ENCODE results near the gene SH3BP2.
"Not testable (repeated sequence)": the region's sequence is repeated elsewhere in the genome, so short reads cannot be mapped to it uniquely, and the experiment has no call there.

SH3BP2 gene

DNA sequence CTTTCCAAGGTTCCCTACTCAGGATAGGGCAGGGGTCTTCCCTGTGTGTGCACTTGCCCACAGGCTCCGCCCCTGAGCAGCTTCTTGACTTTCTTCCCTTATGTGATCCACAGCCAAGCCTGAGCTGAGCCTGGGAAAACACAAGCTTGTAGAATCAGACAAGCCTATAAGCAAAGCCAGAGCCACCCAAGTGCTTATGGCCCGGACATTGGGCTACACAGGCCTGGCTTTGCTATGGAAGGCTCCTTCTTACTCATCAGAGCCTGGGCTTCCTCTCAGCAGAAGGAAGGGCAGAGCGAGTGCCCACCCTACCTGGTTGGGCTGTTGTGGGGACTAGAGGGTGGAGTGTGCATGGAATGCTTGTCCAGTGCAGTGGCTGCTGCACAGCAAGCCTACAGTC, 35.5 kb upstream of the SH3BP2 start:
- Histone ChIP-seq H3K4me1 (ENCODE audit: control insufficient read depth, low read length) (peaks cover 13% of the 10 kb centered on the region), H3K36me3 (ENCODE audit: control insufficient read depth, low read length) (no peaks in the 10 kb centered on the region), H3K4me3 (ENCODE audit: low read length) (no peak overlapping the region), H3K27ac (ENCODE audit: low read depth, low read length) (no peak overlapping the region), H4K20me1 (ENCODE audit: control insufficient read depth, insufficient read depth, low read depth, low read length) (no peaks in the 10 kb centered on the region; the same call in 1 of the 2 replicates), H3K9me2 (replicated peaks; ENCODE audit: control insufficient read depth, low read length) (no peaks in the 10 kb centered on the region), H3K4me2 (ENCODE audit: low read length) (no peak overlapping the region), H3K27me3 (ENCODE audit: control insufficient read depth, low read length) (peaks cover 27% of the 10 kb centered on the region), H3K79me2 (ENCODE audit: control insufficient read depth, low read length) (peaks cover 25% of the 10 kb centered on the region), H3K9me3 (ENCODE audit: control insufficient read depth, insufficient read depth, low read length) (no peaks in the 10 kb centered on the region), H3F3A (ENCODE audit: control insufficient read depth, insufficient read depth) (peaks cover 7% of the 10 kb centered on the region; the same call in 1 of the 2 replicates)
- TF ChIP-seq EZH2phosphoT487 (IDR thresholded peaks at IDR 0.05; ENCODE audit: borderline replicate concordance, low read length), result no peak
- TF ChIP-seq, protein P1, sequence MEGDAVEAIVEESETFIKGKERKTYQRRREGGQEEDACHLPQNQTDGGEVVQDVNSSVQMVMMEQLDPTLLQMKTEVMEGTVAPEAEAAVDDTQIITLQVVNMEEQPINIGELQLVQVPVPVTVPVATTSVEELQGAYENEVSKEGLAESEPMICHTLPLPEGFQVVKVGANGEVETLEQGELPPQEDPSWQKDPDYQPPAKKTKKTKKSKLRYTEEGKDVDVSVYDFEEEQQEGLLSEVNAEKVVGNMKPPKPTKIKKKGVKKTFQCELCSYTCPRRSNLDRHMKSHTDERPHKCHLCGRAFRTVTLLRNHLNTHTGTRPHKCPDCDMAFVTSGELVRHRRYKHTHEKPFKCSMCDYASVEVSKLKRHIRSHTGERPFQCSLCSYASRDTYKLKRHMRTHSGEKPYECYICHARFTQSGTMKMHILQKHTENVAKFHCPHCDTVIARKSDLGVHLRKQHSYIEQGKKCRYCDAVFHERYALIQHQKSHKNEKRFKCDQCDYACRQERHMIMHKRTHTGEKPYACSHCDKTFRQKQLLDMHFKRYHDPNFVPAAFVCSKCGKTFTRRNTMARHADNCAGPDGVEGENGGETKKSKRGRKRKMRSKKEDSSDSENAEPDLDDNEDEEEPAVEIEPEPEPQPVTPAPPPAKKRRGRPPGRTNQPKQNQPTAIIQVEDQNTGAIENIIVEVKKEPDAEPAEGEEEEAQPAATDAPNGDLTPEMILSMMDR (IDR thresholded peaks at IDR 0.05; ENCODE audit: low read depth, low read length, poor library complexity, severe bottlenecking), result no peak

DNA sequence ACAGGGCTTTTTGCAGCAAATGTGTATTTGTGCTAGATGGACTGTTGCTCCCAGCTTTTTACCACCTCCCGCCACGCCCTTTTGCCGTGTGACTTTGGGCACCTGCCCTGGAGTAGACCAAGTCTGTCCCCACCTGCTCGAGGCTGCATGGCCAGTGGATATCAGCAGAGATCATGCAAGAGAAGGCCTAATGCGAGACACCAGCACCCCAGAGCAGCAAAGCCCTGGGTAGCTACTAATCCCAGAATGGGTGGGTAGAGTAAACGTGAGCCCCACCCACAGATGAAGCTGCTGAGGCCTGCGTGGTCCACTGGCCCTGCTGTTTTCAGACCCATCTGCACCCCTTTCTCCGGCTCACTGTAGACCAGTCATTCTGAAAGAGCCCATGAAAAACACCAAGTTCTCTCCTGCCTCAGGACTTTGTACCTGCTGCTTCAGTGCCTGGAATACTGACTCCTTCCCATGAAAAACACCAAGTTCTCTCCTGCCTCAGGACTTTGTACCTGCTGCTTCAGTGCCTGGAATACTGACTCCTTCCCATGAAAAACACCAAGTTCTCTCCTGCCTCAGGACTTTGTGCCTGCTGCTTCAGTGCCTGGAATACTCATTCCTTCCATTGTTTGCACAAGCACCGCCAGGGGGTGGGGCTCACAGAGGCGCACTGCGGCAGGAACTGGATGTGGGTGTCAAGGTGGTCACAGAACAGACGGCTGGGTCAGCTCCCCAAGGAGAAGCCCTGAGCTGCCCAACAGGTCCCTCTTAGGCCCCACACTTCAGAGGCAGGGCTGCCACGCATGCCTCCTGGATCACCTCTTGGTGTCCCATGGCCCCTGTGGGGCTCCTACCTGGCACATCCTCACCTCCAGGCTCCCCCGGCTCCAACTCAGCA, 31.6 kb upstream of the SH3BP2 start:
- peaks cover 17% of the 10 kb centered on the region for H3K4me1 ChIP-seq (ENCODE audit: control insufficient read depth, low read length)

DNA sequence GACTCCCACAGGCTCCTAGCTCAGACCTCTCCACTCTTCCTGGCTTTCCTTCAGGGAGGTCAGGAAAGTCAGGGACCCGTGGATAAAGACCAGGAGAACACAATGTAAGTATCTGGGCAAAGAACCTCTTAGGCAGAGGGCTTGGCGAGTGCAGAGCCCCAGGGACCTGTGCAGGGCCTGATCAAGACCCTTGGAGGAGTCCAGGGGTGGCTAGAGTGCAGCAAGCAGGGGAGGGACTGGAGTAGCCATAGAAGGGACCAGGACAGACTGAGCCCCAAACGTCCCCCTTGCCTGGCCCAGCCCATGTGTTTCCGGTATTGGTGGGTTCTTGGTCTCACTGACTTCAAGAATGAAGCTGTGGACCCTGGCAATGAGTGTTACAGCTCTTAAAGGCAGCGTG, 30.8 kb upstream of the SH3BP2 start:
- no peaks in the 10 kb centered on the region for H3K36me3 ChIP-seq (ENCODE audit: control insufficient read depth, low read length)
- H3K4me2 ChIP-seq (ENCODE audit: low read length), result no peak overlapping the region
- no peak overlapping the region for H3K27ac ChIP-seq (ENCODE audit: low read depth, low read length)
- no peaks in the 10 kb centered on the region for H4K20me1 ChIP-seq (ENCODE audit: control insufficient read depth, insufficient read depth, low read depth, low read length)
- H3K9me3 ChIP-seq (ENCODE audit: control insufficient read depth, insufficient read depth, low read length), result no peaks in the 10 kb centered on the region
- no peaks in the 10 kb centered on the region for H3K79me2 ChIP-seq (ENCODE audit: control insufficient read depth, low read length)
- TF ChIP-seq, protein P1 (IDR thresholded peaks at IDR 0.05; ENCODE audit: low read depth, low read length, poor library complexity, severe bottlenecking), result no peak
- TF ChIP-seq EZH2phosphoT487 (IDR thresholded peaks at IDR 0.05; ENCODE audit: borderline replicate concordance, low read length), result no peak
- H3K4me3 ChIP-seq (ENCODE audit: low read length), result no peak overlapping the region
- H3K9me2 ChIP-seq (replicated peaks; ENCODE audit: control insufficient read depth, low read length), result no peaks in the 10 kb centered on the region
- peaks cover 12% of the 10 kb centered on the region for H3K4me1 ChIP-seq (ENCODE audit: control insufficient read depth, low read length)
- 0 out of 2 replicates have a peak, but pooled peaks cover 2% of the 10 kb centered on the region for H3F3A ChIP-seq (ENCODE audit: control insufficient read depth, insufficient read depth)
- peaks cover 36% of the 10 kb centered on the region for H3K27me3 ChIP-seq (ENCODE audit: control insufficient read depth, low read length)

More for the DNA sequence above, 31.6 kb upstream of the SH3BP2 start:
- no peaks in the 10 kb centered on the region for H3K36me3 ChIP-seq (ENCODE audit: control insufficient read depth, low read length)
- H3K4me3 ChIP-seq (ENCODE audit: low read length), result no peak overlapping the region
- H3K27ac ChIP-seq (ENCODE audit: low read depth, low read length), result no peak overlapping the region
- H3F3A ChIP-seq (ENCODE audit: control insufficient read depth, insufficient read depth), result 0 out of 2 replicates have a peak, but pooled peaks cover 2% of the 10 kb centered on the region
- no peaks in the 10 kb centered on the region for H3K79me2 ChIP-seq (ENCODE audit: control insufficient read depth, low read length)
- no peak for TF ChIP-seq EZH2phosphoT487 (IDR thresholded peaks at IDR 0.05; ENCODE audit: borderline replicate concordance, low read length)
- TF ChIP-seq, protein P1 (IDR thresholded peaks at IDR 0.05; ENCODE audit: low read depth, low read length, poor library complexity, severe bottlenecking), result no peak
- no peaks in the 10 kb centered on the region for H3K9me3 ChIP-seq (ENCODE audit: control insufficient read depth, insufficient read depth, low read length)
- no peaks in the 10 kb centered on the region; the same call in 1 of the 2 replicates for H4K20me1 ChIP-seq (ENCODE audit: control insufficient read depth, insufficient read depth, low read depth, low read length)
- no peaks in the 10 kb centered on the region for H3K9me2 ChIP-seq (replicated peaks; ENCODE audit: control insufficient read depth, low read length)
- H3K27me3 ChIP-seq (ENCODE audit: control insufficient read depth, low read length), result peaks cover 36% of the 10 kb centered on the region
- no peak overlapping the region for H3K4me2 ChIP-seq (ENCODE audit: low read length)

DNA sequence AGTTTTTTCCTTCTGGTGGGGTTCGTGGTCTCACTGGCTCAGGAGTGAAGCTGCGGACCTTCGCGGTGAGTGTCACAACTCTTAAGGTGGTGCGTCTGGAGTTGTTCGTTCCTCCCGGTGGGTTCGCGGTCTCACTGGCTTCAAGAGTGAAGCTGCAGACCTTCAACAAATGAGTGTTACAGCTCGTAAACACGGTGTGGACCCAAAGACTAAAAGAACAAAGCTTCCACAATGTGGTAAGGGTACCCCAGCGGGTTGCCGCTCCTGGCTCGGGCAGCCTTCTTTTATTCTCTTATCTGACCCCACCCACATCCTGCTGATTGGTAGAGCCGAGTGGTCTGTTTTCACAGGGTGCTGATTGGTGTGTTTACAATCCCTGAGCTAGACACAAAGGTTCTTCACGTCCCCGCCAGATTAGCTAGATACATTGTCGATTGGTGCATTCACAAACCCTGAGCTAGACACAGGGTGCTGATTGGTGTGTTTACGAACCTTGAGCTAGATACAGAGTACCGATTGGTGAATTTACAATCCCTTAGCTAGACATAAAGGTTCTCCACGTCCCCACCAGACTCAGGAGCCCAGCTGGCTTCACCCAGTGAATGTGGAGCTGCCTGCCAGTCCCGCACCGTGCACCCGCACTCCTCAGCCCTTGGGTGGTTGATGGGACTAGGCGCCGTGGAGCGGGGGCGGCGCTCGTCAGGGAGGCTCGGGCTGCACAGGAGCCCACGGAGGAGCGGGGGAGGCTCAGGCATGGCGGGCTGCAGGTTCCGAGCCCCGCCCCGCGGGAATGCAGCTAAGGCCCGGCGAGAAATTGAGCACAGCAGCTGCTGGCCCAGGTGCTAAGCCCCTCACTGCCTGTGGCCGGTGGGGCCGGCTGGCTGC, 30.2 kb upstream of the SH3BP2 start:
- not testable (repeated sequence) for H3K27ac ChIP-seq (ENCODE audit: low read depth, low read length); H3F3A ChIP-seq (ENCODE audit: control insufficient read depth, insufficient read depth); H3K9me2 ChIP-seq (replicated peaks; ENCODE audit: control insufficient read depth, low read length); H3K36me3 ChIP-seq (ENCODE audit: control insufficient read depth, low read length); H3K4me2 ChIP-seq (ENCODE audit: low read length); H3K4me3 ChIP-seq (ENCODE audit: low read length); H4K20me1 ChIP-seq (ENCODE audit: control insufficient read depth, insufficient read depth, low read depth, low read length); H3K9me3 ChIP-seq (ENCODE audit: control insufficient read depth, insufficient read depth, low read length); H3K79me2 ChIP-seq (ENCODE audit: control insufficient read depth, low read length)
- H3K4me1 ChIP-seq (ENCODE audit: control insufficient read depth, low read length), result peaks cover 12% of the 10 kb centered on the region
- peaks cover 29% of the 10 kb centered on the region for H3K27me3 ChIP-seq (ENCODE audit: control insufficient read depth, low read length)

Measured in DOHH2 (cell line).